Measurements from ENCODE around the gene EEIG2.
"Not testable (repeated sequence)": the region's sequence is repeated elsewhere in the genome, so short reads cannot be mapped to it uniquely, and the experiment has no call there.

The EEIG2 gene

DNA sequence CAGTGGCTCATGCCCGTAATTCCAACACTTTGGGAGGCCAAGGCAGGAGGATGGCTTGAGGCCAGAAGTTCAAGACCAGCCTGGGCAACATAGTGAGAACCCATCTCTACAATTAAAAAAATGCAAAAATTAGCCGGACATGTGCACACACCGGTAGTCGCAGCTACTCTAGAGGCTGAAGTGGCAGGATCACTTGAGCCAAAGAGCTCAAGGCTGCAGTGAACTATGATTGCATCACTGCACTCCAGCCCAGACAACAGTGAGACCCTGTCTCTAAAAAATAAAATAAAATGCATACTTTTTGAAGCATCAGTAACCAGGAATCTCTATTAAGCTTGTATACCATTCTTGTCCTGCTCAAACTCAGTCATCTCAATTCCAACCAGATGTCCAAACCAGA, 27.2 kb upstream of the EEIG2 start:
- no peak for DNase-seq
- no peak overlapping the region for H3K4me3 ChIP-seq (ENCODE audit: insufficient read depth in 1 of 2, low read depth in 1 of 2, low read length in 2 of 2)
- H2BK5ac ChIP-seq (ENCODE audit: low read depth, low read length, poor library complexity, severe bottlenecking) = no peak overlapping the region

DNA sequence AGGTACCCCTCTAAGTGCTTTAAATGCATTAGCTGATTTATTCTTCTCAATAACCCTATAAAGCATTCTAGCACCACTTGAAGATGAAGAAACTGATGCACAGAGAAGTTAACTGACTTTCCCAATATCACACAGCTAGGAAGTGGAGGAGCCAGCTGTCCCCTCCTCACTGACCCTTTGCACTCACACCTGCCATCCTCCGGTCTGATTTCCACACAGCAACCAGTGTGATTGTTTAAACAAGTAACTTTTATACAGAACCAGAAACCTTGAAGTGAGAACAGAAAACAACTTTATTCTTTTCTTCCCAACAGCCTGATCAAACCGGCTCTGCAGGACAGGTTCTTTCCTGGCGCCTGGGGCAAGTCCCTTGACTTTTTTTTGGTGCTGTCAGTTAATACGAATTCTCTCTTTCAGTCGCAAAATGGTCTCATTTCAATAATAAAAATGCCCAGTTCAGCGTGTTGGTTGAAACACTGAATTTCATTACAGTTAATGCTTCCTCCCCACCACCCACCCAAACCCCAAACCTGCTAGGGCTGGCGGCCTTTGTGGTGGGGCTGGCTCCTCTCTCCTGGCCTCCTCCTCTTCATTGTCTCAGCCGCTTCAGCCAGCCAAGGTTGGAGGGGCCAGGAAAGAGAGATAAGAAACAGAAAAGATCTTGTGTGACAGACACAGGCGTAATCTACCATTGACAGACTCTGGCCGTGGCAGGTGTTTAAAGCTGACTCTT, 26.4 kb upstream of the EEIG2 start:
- H2BK5ac ChIP-seq (ENCODE audit: low read depth, low read length, poor library complexity, severe bottlenecking) = no peak overlapping the region
- H3K79me1 ChIP-seq (replicated peaks; ENCODE audit: low read length, poor library complexity, severe bottlenecking) = no peaks in the 10 kb centered on the region
- H3K4ac ChIP-seq (ENCODE audit: low read depth in 1 of 2, low read length in 2 of 2) = no peak overlapping the region
- H2BK120ac ChIP-seq (ENCODE audit: low read depth, low read length) = no peak overlapping the region
- no peak overlapping the region for H4K8ac ChIP-seq (ENCODE audit: low read length)
- H3K27ac ChIP-seq (ENCODE audit: low read length, poor library complexity, severe bottlenecking) = no peak overlapping the region
- no peak for DNase-seq
- H4K91ac ChIP-seq (ENCODE audit: low read length) = no peak overlapping the region
- H3K14ac ChIP-seq (ENCODE audit: low read length in 2 of 2) = peak overlapping the region in 1 of 2 experiments; percentile 60
- H3K36me3 ChIP-seq (ENCODE audit: control insufficient read depth in 1 of 2, insufficient read depth in 2 of 2, low read depth in 1 of 2, low read length in 2 of 2) = no peaks in the 10 kb centered on the region
- H3K4me2 ChIP-seq (ENCODE audit: low read length, poor library complexity, severe bottlenecking) = no peak overlapping the region
- no peak overlapping the region for H2BK12ac ChIP-seq (ENCODE audit: low read length in 2 of 2)
- peak overlapping the region in 1 of 2 experiments; percentile 8 for H3K18ac ChIP-seq (ENCODE audit: low read depth in 1 of 2, low read length in 2 of 2)
- no peak overlapping the region for H2BK15ac ChIP-seq (ENCODE audit: low read depth, poor library complexity, severe bottlenecking)
- H3K9ac ChIP-seq (ENCODE audit: low read length) = no peak overlapping the region
- H3K4me3 ChIP-seq (ENCODE audit: insufficient read depth in 1 of 2, low read depth in 1 of 2, low read length in 2 of 2) = no peak overlapping the region
- no peaks in the 10 kb centered on the region for H3K4me1 ChIP-seq (ENCODE audit: control insufficient read depth, insufficient read depth, low read depth, low read length)
- H3K9me3 ChIP-seq (ENCODE audit: control insufficient read depth, low read length) = no peaks in the 10 kb centered on the region
- no peak overlapping the region for H2AFZ ChIP-seq (ENCODE audit: low read depth, low read length)
- WGBS = 65% methylated on average over 9 of the region's 10 CpGs
- H2AK5ac ChIP-seq (ENCODE audit: low read length, severe bottlenecking) = no peak overlapping the region
- H3K23ac ChIP-seq (ENCODE audit: low read length in 2 of 2) = no peak overlapping the region
- no peaks in the 10 kb centered on the region for H3K27me3 ChIP-seq (ENCODE audit: control insufficient read depth in 1 of 2, insufficient read depth in 1 of 2, low read length in 2 of 2)

More for the DNA sequence above, 27.2 kb upstream of the EEIG2 start:
- H3K23ac ChIP-seq (ENCODE audit: low read length in 2 of 2) = no peak overlapping the region
- no peak overlapping the region for H2AK5ac ChIP-seq (ENCODE audit: low read length, severe bottlenecking)
- no peak overlapping the region for H3K4me2 ChIP-seq (ENCODE audit: low read length, poor library complexity, severe bottlenecking)
- H2BK15ac ChIP-seq (ENCODE audit: low read depth, poor library complexity, severe bottlenecking) = no peak overlapping the region
- H4K8ac ChIP-seq (ENCODE audit: low read length) = no peak overlapping the region
- H3K4me1 ChIP-seq (ENCODE audit: control insufficient read depth, insufficient read depth, low read depth, low read length) = no peaks in the 10 kb centered on the region
- H3K18ac ChIP-seq (ENCODE audit: low read depth in 1 of 2, low read length in 2 of 2) = no peak overlapping the region
- no peak overlapping the region for H4K91ac ChIP-seq (ENCODE audit: low read length)
- no peaks in the 10 kb centered on the region for H3K79me1 ChIP-seq (replicated peaks; ENCODE audit: low read length, poor library complexity, severe bottlenecking)
- 69% methylated on average over 4 of the region's 4 CpGs for WGBS
- H2BK120ac ChIP-seq (ENCODE audit: low read depth, low read length) = no peak overlapping the region
- no peak overlapping the region for H3K14ac ChIP-seq (ENCODE audit: low read length in 2 of 2)
- H3K36me3 ChIP-seq (ENCODE audit: control insufficient read depth in 1 of 2, insufficient read depth in 2 of 2, low read depth in 1 of 2, low read length in 2 of 2) = no peaks in the 10 kb centered on the region
- H3K9me3 ChIP-seq (ENCODE audit: control insufficient read depth, low read length) = no peaks in the 10 kb centered on the region
- no peak overlapping the region for H2AFZ ChIP-seq (ENCODE audit: low read depth, low read length)
- no peaks in the 10 kb centered on the region for H3K27me3 ChIP-seq (ENCODE audit: control insufficient read depth in 1 of 2, insufficient read depth in 1 of 2, low read length in 2 of 2)
- H3K4ac ChIP-seq (ENCODE audit: low read depth in 1 of 2, low read length in 2 of 2) = no peak overlapping the region
- H3K27ac ChIP-seq (ENCODE audit: low read length, poor library complexity, severe bottlenecking) = no peak overlapping the region
- no peak overlapping the region for H3K9ac ChIP-seq (ENCODE audit: low read length)
- no peak overlapping the region for H2BK12ac ChIP-seq (ENCODE audit: low read length in 2 of 2)

DNA sequence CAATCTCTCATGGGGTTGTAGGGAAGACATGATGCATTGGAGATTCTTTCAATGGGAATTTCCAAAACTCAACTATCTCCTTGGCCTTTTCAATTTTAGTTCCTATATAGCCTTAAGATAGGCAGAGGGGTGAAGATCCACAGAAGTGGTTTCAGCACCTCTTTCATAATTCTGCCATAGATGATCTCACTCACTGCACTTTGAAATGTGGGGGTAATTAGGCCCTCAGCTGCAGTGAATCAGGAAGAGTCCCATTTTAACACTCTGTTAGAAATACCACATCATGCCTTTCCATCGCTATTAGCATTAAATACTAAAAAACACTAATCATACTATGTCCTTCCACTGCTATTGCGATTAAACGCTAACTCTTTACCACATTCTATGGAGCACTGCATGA, 25.1 kb upstream of the EEIG2 start:
- no peak for DNase-seq
- H3K27ac ChIP-seq (ENCODE audit: low read length, poor library complexity, severe bottlenecking) = no peak overlapping the region
- no peak overlapping the region for H3K14ac ChIP-seq (ENCODE audit: low read length in 2 of 2)
- no peaks in the 10 kb centered on the region for H3K36me3 ChIP-seq (ENCODE audit: control insufficient read depth in 1 of 2, insufficient read depth in 2 of 2, low read depth in 1 of 2, low read length in 2 of 2)
- no peak overlapping the region for H3K4me2 ChIP-seq (ENCODE audit: low read length, poor library complexity, severe bottlenecking)
- H3K23ac ChIP-seq (ENCODE audit: low read length in 2 of 2) = no peak overlapping the region
- H4K8ac ChIP-seq (ENCODE audit: low read length) = no peak overlapping the region
- no peak overlapping the region for H2BK5ac ChIP-seq (ENCODE audit: low read depth, low read length, poor library complexity, severe bottlenecking)
- no peaks in the 10 kb centered on the region for H3K27me3 ChIP-seq (ENCODE audit: control insufficient read depth in 1 of 2, insufficient read depth in 1 of 2, low read length in 2 of 2)
- no peak overlapping the region for H2BK120ac ChIP-seq (ENCODE audit: low read depth, low read length)
- H3K4me3 ChIP-seq (ENCODE audit: insufficient read depth in 1 of 2, low read depth in 1 of 2, low read length in 2 of 2) = no peak overlapping the region
- H2AFZ ChIP-seq (ENCODE audit: low read depth, low read length) = no peak overlapping the region
- H3K4ac ChIP-seq (ENCODE audit: low read depth in 1 of 2, low read length in 2 of 2) = no peak overlapping the region
- no peak overlapping the region for H3K18ac ChIP-seq (ENCODE audit: low read depth in 1 of 2, low read length in 2 of 2)
- no peaks in the 10 kb centered on the region for H3K79me1 ChIP-seq (replicated peaks; ENCODE audit: low read length, poor library complexity, severe bottlenecking)
- H2AK5ac ChIP-seq (ENCODE audit: low read length, severe bottlenecking) = no peak overlapping the region
- no peak overlapping the region for H2BK12ac ChIP-seq (ENCODE audit: low read length in 2 of 2)
- H3K4me1 ChIP-seq (ENCODE audit: control insufficient read depth, insufficient read depth, low read depth, low read length) = no peaks in the 10 kb centered on the region
- H2BK15ac ChIP-seq (ENCODE audit: low read depth, poor library complexity, severe bottlenecking) = no peak overlapping the region
- 96% methylated on average over 3 of the region's 3 CpGs for WGBS
- H3K9ac ChIP-seq (ENCODE audit: low read length) = no peak overlapping the region
- no peak overlapping the region for H4K91ac ChIP-seq (ENCODE audit: low read length)
- no peaks in the 10 kb centered on the region for H3K9me3 ChIP-seq (ENCODE audit: control insufficient read depth, low read length)

DNA sequence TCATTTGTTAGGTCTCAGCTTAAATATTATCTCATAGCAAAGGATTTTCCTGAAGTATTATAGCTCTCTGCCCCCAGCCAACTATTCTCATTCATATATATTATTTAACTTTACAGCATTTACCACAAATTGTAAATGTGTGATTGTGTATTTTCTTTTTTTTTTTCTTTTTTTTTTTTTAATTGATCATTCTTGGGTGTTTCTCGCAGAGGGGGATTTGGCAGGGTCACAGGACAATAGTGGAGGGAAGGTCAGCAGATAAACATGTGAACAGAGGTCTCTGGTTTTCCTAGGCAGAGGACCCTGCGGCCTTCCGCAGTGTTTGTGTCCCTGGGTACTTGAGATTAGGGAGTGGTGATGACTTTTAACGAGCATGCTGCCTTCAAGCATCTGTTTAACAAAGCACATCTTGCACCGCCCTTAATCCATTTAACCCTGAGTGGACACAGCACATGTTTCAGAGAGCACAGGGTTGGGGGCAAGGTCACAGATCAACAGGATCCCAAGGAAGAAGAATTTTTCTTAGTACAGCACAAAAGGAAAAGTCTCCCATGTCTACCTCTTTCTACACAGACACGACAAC, 24.5 kb upstream of the EEIG2 start:
- not testable (repeated sequence) for H3K9me3 ChIP-seq (ENCODE audit: control insufficient read depth, low read length); H4K8ac ChIP-seq (ENCODE audit: low read length); H2AFZ ChIP-seq (ENCODE audit: low read depth, low read length); H3K27me3 ChIP-seq (ENCODE audit: control insufficient read depth in 1 of 2, insufficient read depth in 1 of 2, low read length in 2 of 2); H2BK15ac ChIP-seq (ENCODE audit: low read depth, poor library complexity, severe bottlenecking); H3K4me2 ChIP-seq (ENCODE audit: low read length, poor library complexity, severe bottlenecking); H3K36me3 ChIP-seq (ENCODE audit: control insufficient read depth in 1 of 2, insufficient read depth in 2 of 2, low read depth in 1 of 2, low read length in 2 of 2); H2AK5ac ChIP-seq (ENCODE audit: low read length, severe bottlenecking); H3K27ac ChIP-seq (ENCODE audit: low read length, poor library complexity, severe bottlenecking); H3K9ac ChIP-seq (ENCODE audit: low read length); H3K18ac ChIP-seq (ENCODE audit: low read depth in 1 of 2, low read length in 2 of 2); H3K4me3 ChIP-seq (ENCODE audit: insufficient read depth in 1 of 2, low read depth in 1 of 2, low read length in 2 of 2); H3K79me1 ChIP-seq (replicated peaks; ENCODE audit: low read length, poor library complexity, severe bottlenecking); H2BK5ac ChIP-seq (ENCODE audit: low read depth, low read length, poor library complexity, severe bottlenecking); DNase-seq; H2BK12ac ChIP-seq (ENCODE audit: low read length in 2 of 2); H3K23ac ChIP-seq (ENCODE audit: low read length in 2 of 2); H3K14ac ChIP-seq (ENCODE audit: low read length in 2 of 2); H2BK120ac ChIP-seq (ENCODE audit: low read depth, low read length); H3K4me1 ChIP-seq (ENCODE audit: control insufficient read depth, insufficient read depth, low read depth, low read length); H4K91ac ChIP-seq (ENCODE audit: low read length); H3K4ac ChIP-seq (ENCODE audit: low read depth in 1 of 2, low read length in 2 of 2)
- WGBS = 78% methylated on average over 1 of the region's 6 CpGs

All from mesenchymal stem cell (in vitro differentiated cells and primary cell).